H9 (cell line): ENCODE data around the gene LRMDA. TPM values are rescaled to one million over a fixed set of nuclear protein-coding genes. Genes with fewer than 3 reads are reported as not detected.

Source experiments
- DNase-seq: peaks from one replicate; pipeline ENCODE4 v3.0.0-alpha.2; 2017
- H2AFZ ChIP-seq: one replicate; pipeline ENCODE4 v1.6.1; 2013; ENCODE audit warnings: mild to moderate bottlenecking, low read length, control low read depth, moderate library complexity
- H2AK5ac ChIP-seq: 2 replicates; pipeline ENCODE4 v1.6.1; 2013; ENCODE audit warnings: low read length, control low read depth, mixed read lengths; ENCODE audit not compliant: insufficient read length
- H2BK120ac ChIP-seq: one replicate; pipeline ENCODE4 v1.6.1; 2013; ENCODE audit warnings: low read depth, mild to moderate bottlenecking, low read length, control low read depth, inconsistent platforms; ENCODE audit not compliant: poor library complexity, severe bottlenecking
- H2BK12ac ChIP-seq: 2 replicates; pipeline ENCODE4 v1.6.1; 2013; ENCODE audit warnings: low read length, control low read depth, mixed read lengths, low read depth; ENCODE audit not compliant: insufficient read length
- H2BK15ac ChIP-seq: 2 replicates; pipeline ENCODE4 v1.6.1; 2013; ENCODE audit warnings: low read depth, low read length, control low read depth
- H2BK20ac ChIP-seq: one replicate; pipeline ENCODE4 v1.6.1; 2013; ENCODE audit warnings: low read depth, mild to moderate bottlenecking, low read length, control low read depth, inconsistent platforms; ENCODE audit not compliant: poor library complexity, severe bottlenecking
- H2BK5ac ChIP-seq: 2 replicates; pipeline ENCODE4 v1.6.1; 2013; ENCODE audit warnings: low read length, control low read depth, mixed read lengths; ENCODE audit not compliant: insufficient read length
- H3K14ac ChIP-seq: 2 replicates; pipeline ENCODE4 v1.6.1; 2013; ENCODE audit warnings: low read length, control low read depth; ENCODE audit not compliant: insufficient read depth
- H3K18ac ChIP-seq: 2 replicates; pipeline ENCODE4 v1.6.1; 2013; ENCODE audit warnings: low read depth, mild to moderate bottlenecking, mixed read lengths, low read length, control low read depth; ENCODE audit not compliant: insufficient read length
- H3K23ac ChIP-seq: 2 replicates; pipeline ENCODE4 v1.6.1; 2013; ENCODE audit warnings: low read length, control low read depth, mixed read lengths, low read depth; ENCODE audit not compliant: insufficient read length
- H3K23me2 ChIP-seq: 2 replicates; pipeline ENCODE4 v1.6.1; 2013; ENCODE audit warnings: low read depth, mild to moderate bottlenecking, mixed read lengths, low read length, control low read depth; ENCODE audit not compliant: insufficient read length, poor library complexity, severe bottlenecking
- H3K27ac ChIP-seq: 2 replicates; pipeline ENCODE4 v1.5.1; 2013; ENCODE audit warnings: low read length, control low read depth, mixed read lengths, low read depth; ENCODE audit not compliant: insufficient read length
- H3K27me3 ChIP-seq: 2 replicates; pipeline ENCODE4 v1.6.1; 2013; ENCODE audit warnings: low read length, control low read depth, inconsistent platforms; ENCODE audit not compliant: insufficient read depth
- H3K4ac ChIP-seq: 2 replicates; pipeline ENCODE4 v1.6.1; 2013; ENCODE audit warnings: low read depth, mild to moderate bottlenecking, control low read depth, inconsistent platforms, low read length, moderate library complexity
- H3K4me1 ChIP-seq: 2 replicates; pipeline ENCODE4 v1.6.1; 2013; ENCODE audit warnings: low read length, control low read depth, inconsistent platforms; ENCODE audit not compliant: insufficient read depth
- H3K4me2 ChIP-seq: 2 replicates; pipeline ENCODE4 v1.6.1; 2013; ENCODE audit warnings: low read length, control low read depth, mixed read lengths; ENCODE audit not compliant: insufficient read length, insufficient read depth
- H3K56ac ChIP-seq: 2 replicates; pipeline ENCODE4 v1.6.1; 2013; ENCODE audit warnings: low read depth, mild to moderate bottlenecking, mixed read lengths, low read length, control low read depth; ENCODE audit not compliant: insufficient read length
- H3K79me1 ChIP-seq: 2 replicates; pipeline ENCODE4 v1.6.1; 2013; ENCODE audit warnings: low read depth, mild to moderate bottlenecking, moderate library complexity, low read length, control low read depth, inconsistent platforms; ENCODE audit not compliant: insufficient read depth, poor library complexity, severe bottlenecking
- H3K79me2 ChIP-seq: 2 replicates; pipeline ENCODE4 v1.6.1; 2013; ENCODE audit warnings: low read length, control low read depth, inconsistent platforms; ENCODE audit not compliant: insufficient read depth
- H3K9ac ChIP-seq: 2 replicates; pipeline ENCODE4 v1.6.1; 2013; ENCODE audit warnings: low read length, control low read depth, mixed read lengths; ENCODE audit not compliant: insufficient read length; ENCODE audit errors: extremely low read depth
- H3K9me3 ChIP-seq: one replicate; pipeline ENCODE4 v1.6.1; 2013; ENCODE audit warnings: low read depth, low read length, inconsistent platforms; ENCODE audit not compliant: control insufficient read depth
- H3T11ph ChIP-seq: one replicate; pipeline ENCODE4 v1.6.1; 2013; ENCODE audit warnings: mild to moderate bottlenecking, low read length, control low read depth, inconsistent platforms
- H4K20me1 ChIP-seq: one replicate; pipeline ENCODE4 v1.6.1; 2013; ENCODE audit not compliant: control insufficient read depth, insufficient read length, insufficient read depth
- H4K5ac ChIP-seq: 2 replicates; pipeline ENCODE4 v1.6.1; 2013; ENCODE audit warnings: low read depth, mild to moderate bottlenecking, mixed read lengths, low read length, control low read depth; ENCODE audit not compliant: insufficient read length
- H4K8ac ChIP-seq: replicated peaks from 2 replicates; pipeline ENCODE4 v1.6.1; 2013; ENCODE audit warnings: low read length, control low read depth, mixed read lengths, low read depth; ENCODE audit not compliant: insufficient read length
- H4K91ac ChIP-seq: 2 replicates; pipeline ENCODE4 v1.6.1; 2013; ENCODE audit warnings: low read depth, mild to moderate bottlenecking, moderate library complexity, mixed read lengths, low read length, control low read depth; ENCODE audit not compliant: insufficient read length
- H3K27ac Mint-ChIP-seq, 3 experiments: 2 replicates in 2 of 3; 3 replicates in 1 of 3; pipeline ENCODE4 v1.8.0; 2020 to 2021; ENCODE audit warnings: mixed read lengths in 3 of 3, mild to moderate bottlenecking in 1 of 3, moderate library complexity in 1 of 3
- H3K27me3 Mint-ChIP-seq: 2 replicates; pipeline ENCODE4 v1.8.0; 2021; ENCODE audit warnings: low read depth, mild to moderate bottlenecking, moderate library complexity, mixed read lengths
- H3K36me3 Mint-ChIP-seq, 3 experiments: 2 replicates in 2 of 3; 3 replicates in 1 of 3; pipeline ENCODE4 v1.8.0; 2020 to 2021; ENCODE audit warnings: low read depth in 3 of 3, mixed read lengths in 3 of 3; ENCODE audit not compliant: insufficient read depth in 1 of 3
- H3K4me1 Mint-ChIP-seq, 2 experiments: 2 replicates each; pipeline ENCODE4 v1.8.0; 2020; ENCODE audit warnings: mixed read lengths in 2 of 2
- H3K4me3 Mint-ChIP-seq, 2 experiments: 2 replicates in 1 of 2; 3 replicates in 1 of 2; pipeline ENCODE4 v1.8.0; 2020 to 2021; ENCODE audit warnings: mild to moderate bottlenecking in 2 of 2, mixed read lengths in 2 of 2, moderate library complexity in 1 of 2
- H3K9me3 Mint-ChIP-seq, 2 experiments: 2 replicates in 1 of 2; 3 replicates in 1 of 2; pipeline ENCODE4 v1.8.0; 2020; ENCODE audit warnings: mild to moderate bottlenecking in 2 of 2, mixed read lengths in 2 of 2, moderate library complexity in 1 of 2
- WGBS: extraction: QIAGEN DNeasy Blood & Tissue Kit; methylation state at CpG from one replicate; pipeline ENCODE4 v1.1.7; 2013; ENCODE audit warnings: missing lambda C conversion rate, low lambda C conversion rate, mixed read lengths; ENCODE audit not compliant: insufficient read length; ENCODE audit errors: extremely low coverage; 5-methylcytosine and 5-hydroxymethylcytosine counted together
- total RNA-seq: library from RNA; stranded (reverse); gene quantifications from 2 replicates; pipeline ENCODE4 v1.2.1, GENCODE V29; 2021
- TF ChIP-seq, protein P1 (sequence below): fragments of 200-600 bp; sonication (generic); conservative IDR thresholded peaks from 3 replicates; pipeline ENCODE4 v1.8.0; 2021; ENCODE audit warnings: antibody characterized with exemption, mild to moderate bottlenecking

LRMDA gene
- total RNA-seq, 1 experiment from 2014 or later: 1.8 TPM

- no peak overlapping the region for H2AK5ac ChIP-seq
- H3K4me2 ChIP-seq: no peak overlapping the region
- H3T11ph ChIP-seq: no peak overlapping the region
- no peak overlapping the region for H2AFZ ChIP-seq
- H2BK15ac ChIP-seq: no peak overlapping the region
- no peaks in the 10 kb centered on the region for H3K79me2 ChIP-seq
- H3K56ac ChIP-seq: no peak overlapping the region
- no peak overlapping the region for H2BK5ac ChIP-seq
- Mint-ChIP-seq H3K27me3 (peaks cover 1% of the 10 kb centered on the region; the same call in 1 of the 2 replicates), H3K36me3 (peaks cover 0 to 14% (median 2%) of the 10 kb centered on the region in 3 experiments; a peak in 3 of 7 replicates), H3K27ac (no peak overlapping the region), H3K9me3 (peaks cover 12 to 14% of the 10 kb centered on the region in 2 experiments; a peak in 4 of 5 replicates), H3K4me3 (no peak overlapping the region), H3K4me1 (no peaks in the 10 kb centered on the region)
- no peak overlapping the region for H3K18ac ChIP-seq
- H3K79me1 ChIP-seq: no peaks in the 10 kb centered on the region
- TF ChIP-seq, protein P1, sequence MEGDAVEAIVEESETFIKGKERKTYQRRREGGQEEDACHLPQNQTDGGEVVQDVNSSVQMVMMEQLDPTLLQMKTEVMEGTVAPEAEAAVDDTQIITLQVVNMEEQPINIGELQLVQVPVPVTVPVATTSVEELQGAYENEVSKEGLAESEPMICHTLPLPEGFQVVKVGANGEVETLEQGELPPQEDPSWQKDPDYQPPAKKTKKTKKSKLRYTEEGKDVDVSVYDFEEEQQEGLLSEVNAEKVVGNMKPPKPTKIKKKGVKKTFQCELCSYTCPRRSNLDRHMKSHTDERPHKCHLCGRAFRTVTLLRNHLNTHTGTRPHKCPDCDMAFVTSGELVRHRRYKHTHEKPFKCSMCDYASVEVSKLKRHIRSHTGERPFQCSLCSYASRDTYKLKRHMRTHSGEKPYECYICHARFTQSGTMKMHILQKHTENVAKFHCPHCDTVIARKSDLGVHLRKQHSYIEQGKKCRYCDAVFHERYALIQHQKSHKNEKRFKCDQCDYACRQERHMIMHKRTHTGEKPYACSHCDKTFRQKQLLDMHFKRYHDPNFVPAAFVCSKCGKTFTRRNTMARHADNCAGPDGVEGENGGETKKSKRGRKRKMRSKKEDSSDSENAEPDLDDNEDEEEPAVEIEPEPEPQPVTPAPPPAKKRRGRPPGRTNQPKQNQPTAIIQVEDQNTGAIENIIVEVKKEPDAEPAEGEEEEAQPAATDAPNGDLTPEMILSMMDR: no peak
- H3K27ac ChIP-seq: no peak overlapping the region
- H3K23me2 ChIP-seq: no peaks in the 10 kb centered on the region
- no peak for DNase-seq
- H2BK120ac ChIP-seq: no peak overlapping the region
- no peak overlapping the region for H3K9ac ChIP-seq
- H4K8ac ChIP-seq: no peak overlapping the region
- no peak overlapping the region for H3K23ac ChIP-seq
- no peaks in the 10 kb centered on the region for H3K4me1 ChIP-seq
- no peak overlapping the region for H3K4ac ChIP-seq
- H4K20me1 ChIP-seq: no peaks in the 10 kb centered on the region
- H2BK12ac ChIP-seq: no peak overlapping the region
- H2BK20ac ChIP-seq: no peak overlapping the region
- H3K9me3 ChIP-seq: no peaks in the 10 kb centered on the region
- H3K14ac ChIP-seq: no peak overlapping the region
- H4K5ac ChIP-seq: no peak overlapping the region
- no peak overlapping the region for H4K91ac ChIP-seq
- no CpG with 5 or more reads among the region's 3 CpGs for WGBS
- H3K27me3 ChIP-seq: no peaks in the 10 kb centered on the region
Measured at GRCh38 chr10:76492026-76492425, 1060.6 kb downstream of the LRMDA start.
